Endothelial cell of umbilical vein (primary cell): ENCODE measurements around the gene DHX40. TPM values are rescaled to one million over a fixed set of nuclear protein-coding genes. Genes with fewer than 3 reads are reported as not detected.

Source experiments
- BruUV-seq: library from RNA; stranded (reverse); fragments of 400-500 nt; replicated peaks from 2 replicates; lab custom pipeline; 2021; lab: Mats Ljungman, UMichigan
- CTCF ChIA-PET: fragments of 300-600, 350-600 bp; sonication (Branson Sonifier 250); formaldehyde crosslinking; loops from one replicate; lab custom pipeline; 2021; ENCODE audit warnings: antibody characterized with exemption, inconsistent platforms; lab: Charles Lee
- POLR2A ChIA-PET: fragments of 300-600, 350-600 bp; sonication (Branson Sonifier 250); formaldehyde crosslinking; loops from one replicate; lab custom pipeline; 2021; ENCODE audit warnings: antibody characterized with exemption, inconsistent platforms; lab: Charles Lee
- DNase-seq: peaks from one replicate; pipeline ENCODE4 v3.0.0-alpha.2; 2011; ENCODE audit warnings: low read depth, low spot score
- FAIRE-seq: peaks from 2 replicates; lab custom pipeline; 2011; peaks lifted over from hg19 to GRCh38; lab: Jason Lieb, UNC
- H2AFZ ChIP-seq: 2 replicates; pipeline ENCODE4 v1.6.0; 2012; ENCODE audit warnings: low read depth, low read length, control low read depth, inconsistent platforms
- H3K27ac ChIP-seq: 2 replicates; pipeline ENCODE4 v1.5.1; 2011; ENCODE audit warnings: low read depth, mild to moderate bottlenecking, control low read depth, low read length, moderate library complexity; ENCODE audit not compliant: insufficient read depth
- H3K27me3 ChIP-seq, 2 experiments: 2 replicates each; pipeline versions ENCODE4 v1.6.0 to v1.6.1; 2011; ENCODE audit warnings: low read length in 2 of 2, mixed read lengths in 1 of 2; ENCODE audit not compliant: control insufficient read depth in 2 of 2, insufficient read depth in 2 of 2
- H3K36me3 ChIP-seq, 2 experiments: 2 replicates in 1 of 2; 3 replicates in 1 of 2; pipeline ENCODE4 v1.5.1; 2011; ENCODE audit warnings: low read length in 2 of 2, mild to moderate bottlenecking in 1 of 2, moderate library complexity in 1 of 2; ENCODE audit not compliant: control insufficient read depth in 2 of 2, insufficient read depth in 2 of 2; ENCODE audit errors: extremely low read depth in 1 of 2
- H3K4me1 ChIP-seq: 3 replicates; pipeline ENCODE4 v1.5.1; 2011; ENCODE audit warnings: mild to moderate bottlenecking, low read length; ENCODE audit not compliant: control insufficient read depth, insufficient read depth; ENCODE audit errors: extremely low read depth
- H3K4me2 ChIP-seq: 2 replicates; pipeline ENCODE4 v1.6.1; 2011; ENCODE audit warnings: low read length, control low read depth, mixed read lengths; ENCODE audit not compliant: insufficient read depth
- H3K4me3 ChIP-seq, 3 experiments: fragments of 200-600 bp in 1 of 3; sonication (generic), shearing (Covaris generic) in 1 of 3; replicated peaks in 1 of 3; 2 replicates each; pipeline ENCODE4 v1.5.1; 2011 to 2016; ENCODE audit warnings: control low read depth in 3 of 3, low read length in 3 of 3, mild to moderate bottlenecking in 2 of 3, inconsistent platforms in 1 of 3, low read depth in 1 of 3, moderate library complexity in 1 of 3; ENCODE audit not compliant: insufficient read depth in 1 of 3
- H3K79me2 ChIP-seq: 2 replicates; pipeline ENCODE4 v1.6.0; 2012; ENCODE audit warnings: low read length, inconsistent platforms; ENCODE audit not compliant: control insufficient read depth, insufficient read depth
- H3K9ac ChIP-seq: replicated peaks from 2 replicates; pipeline ENCODE3; 2011; ENCODE audit warnings: low read length, control low read depth; ENCODE audit not compliant: insufficient read depth; ENCODE audit errors: extremely low read depth
- H3K9me1 ChIP-seq: replicated peaks from 3 replicates; pipeline ENCODE4 v1.6.0; 2011; ENCODE audit warnings: mild to moderate bottlenecking, low read length; ENCODE audit not compliant: control insufficient read depth, insufficient read depth; ENCODE audit errors: extremely low read depth
- H3K9me3 ChIP-seq: replicated peaks from 2 replicates; pipeline ENCODE4 v1.5.1; 2012; ENCODE audit warnings: low read length, inconsistent platforms; ENCODE audit not compliant: control insufficient read depth, insufficient read depth
- H4K20me1 ChIP-seq: replicated peaks from 2 replicates; pipeline ENCODE3; 2011; ENCODE audit warnings: mild to moderate bottlenecking, low read length; ENCODE audit not compliant: control insufficient read depth, insufficient read depth; ENCODE audit errors: extremely low read depth
- EZH2 ChIP-seq: IDR thresholded peaks from 2 replicates; pipeline ENCODE4 v1.6.1; 2012; ENCODE audit warnings: borderline replicate concordance, low read depth, mild to moderate bottlenecking, moderate library complexity, low read length, inconsistent platforms; ENCODE audit not compliant: severe bottlenecking
- FOS ChIP-seq: IDR thresholded peaks from 2 replicates; pipeline ENCODE4 v1.6.1; 2011; ENCODE audit warnings: mild to moderate bottlenecking, low read length, moderate library complexity, borderline replicate concordance; ENCODE audit not compliant: insufficient read depth
- GATA2 ChIP-seq: IDR thresholded peaks from 2 replicates; pipeline ENCODE4 v1.7.0; 2011; ENCODE audit warnings: low read depth, mild to moderate bottlenecking, moderate library complexity, mixed read lengths, low read length; ENCODE audit not compliant: insufficient read length, insufficient read depth
- JUN ChIP-seq: IDR thresholded peaks from 2 replicates; pipeline ENCODE4 v1.6.1; 2011; ENCODE audit warnings: borderline replicate concordance, low read depth; ENCODE audit not compliant: insufficient read length, insufficient read depth
- MYC ChIP-seq: IDR thresholded peaks from one replicate; pipeline ENCODE4 v1.6.1; 2011; ENCODE audit warnings: mild to moderate bottlenecking, low read depth, low read length
- POLR2A ChIP-seq: IDR thresholded peaks from 2 replicates; pipeline ENCODE4 v1.6.1; 2012; ENCODE audit warnings: low read depth, mild to moderate bottlenecking, control low read depth, low read length
- POLR2AphosphoS5 ChIP-seq: IDR thresholded peaks from 2 replicates; pipeline ENCODE4 v1.6.1; 2012; ENCODE audit warnings: low read depth, mild to moderate bottlenecking, control low read depth, low read length, moderate library complexity; ENCODE audit not compliant: insufficient read depth
- dilution Hi-C: fragments of 300-500 bp; cut with MboI; formaldehyde crosslinking; loops from one replicate; pipeline ENCODE4 v1.15.0; 2019; ENCODE audit warnings: low sequenced_read_pairs; ENCODE audit not compliant: extremely low pct_ligation_motif_present
- intact Hi-C: fragments of 100-400 bp; cut with micrococcal nuclease; formaldehyde crosslinking; loops from one replicate; pipeline ENCODE4 v1.10.0; 2022
- polyA plus RNA-seq, 4 experiments: library from polyadenylated mRNA; depleted of rRNA in 3 of 4; stranded (reverse) in 3 of 4; unstranded in 1 of 4; fragments of >200 nt; gene quantifications; 2 replicates each; pipeline versions ENCODE4 v1.2.1 to v1.2.3, GENCODE V29; 2011 to 2012; ENCODE audit warnings: missing spikeins in 1 of 4
- total RNA-seq: library from RNA; stranded (reverse); gene quantifications from 2 replicates; pipeline ENCODE4 v1.2.3, GENCODE V29; 2021
- TF ChIP-seq, protein P1 (sequence below): IDR thresholded peaks from 2 replicates; pipeline ENCODE4 v1.6.1; 2011; ENCODE audit not compliant: insufficient read depth, insufficient read length
- TF ChIP-seq, protein P2 (sequence below), 2 donors: IDR thresholded peaks; 1 replicate in 1 of 2; 2 replicates in 1 of 2; pipeline ENCODE4 v1.5.1; 2011; ENCODE audit warnings: low read length in 2 of 2, mild to moderate bottlenecking in 2 of 2, moderate library complexity in 2 of 2, control low read depth in 1 of 2, inconsistent platforms in 1 of 2, low read depth in 1 of 2; ENCODE audit not compliant: insufficient read depth in 1 of 2; ENCODE audit errors: extremely low read depth in 1 of 2

The DHX40 gene
- total and polyA plus RNA-seq, 2 donors (not counting 3 experiments of a cell fraction or from before 2014, with no cell fraction given): 14.0 to 29.7 TPM

DNA sequence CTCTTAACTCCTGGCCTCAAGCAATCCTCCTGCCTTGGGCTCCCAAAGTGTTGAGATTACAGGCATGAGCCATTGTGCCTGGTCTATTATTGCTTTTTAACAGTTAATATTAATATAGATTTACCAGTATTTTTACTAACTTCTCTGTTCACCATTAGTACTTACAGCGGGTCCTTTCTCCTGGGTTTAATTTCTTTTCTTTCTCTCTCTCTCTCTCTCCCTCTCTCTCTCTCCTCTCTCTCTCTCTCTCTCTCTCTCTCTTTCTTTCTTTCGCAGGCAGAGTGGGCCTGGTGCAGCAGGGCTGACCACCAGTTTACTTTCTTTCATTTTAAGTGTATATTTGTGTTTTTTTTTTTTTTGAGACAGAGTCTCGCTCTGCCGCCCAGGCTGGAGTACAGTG lies 14.7 kb upstream of the DHX40 start:
- no peaks in the 10 kb centered on the region for H3K9me3 ChIP-seq
- no peak for FAIRE-seq
- H4K20me1 ChIP-seq: no peaks in the 10 kb centered on the region
- intact Hi-C loops (no loop called here), dilution Hi-C loops (no loop called here)
- no peak for TF ChIP-seq POLR2AphosphoS5
- TF ChIP-seq, protein P1, sequence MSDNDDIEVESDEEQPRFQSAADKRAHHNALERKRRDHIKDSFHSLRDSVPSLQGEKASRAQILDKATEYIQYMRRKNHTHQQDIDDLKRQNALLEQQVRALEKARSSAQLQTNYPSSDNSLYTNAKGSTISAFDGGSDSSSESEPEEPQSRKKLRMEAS: no peak
- no peak for TF ChIP-seq GATA2
- TF ChIP-seq JUN: no peak
- no peak for TF ChIP-seq POLR2A
- no peak for TF ChIP-seq FOS
- TF ChIP-seq EZH2: no peak
- TF ChIP-seq, protein P2, sequence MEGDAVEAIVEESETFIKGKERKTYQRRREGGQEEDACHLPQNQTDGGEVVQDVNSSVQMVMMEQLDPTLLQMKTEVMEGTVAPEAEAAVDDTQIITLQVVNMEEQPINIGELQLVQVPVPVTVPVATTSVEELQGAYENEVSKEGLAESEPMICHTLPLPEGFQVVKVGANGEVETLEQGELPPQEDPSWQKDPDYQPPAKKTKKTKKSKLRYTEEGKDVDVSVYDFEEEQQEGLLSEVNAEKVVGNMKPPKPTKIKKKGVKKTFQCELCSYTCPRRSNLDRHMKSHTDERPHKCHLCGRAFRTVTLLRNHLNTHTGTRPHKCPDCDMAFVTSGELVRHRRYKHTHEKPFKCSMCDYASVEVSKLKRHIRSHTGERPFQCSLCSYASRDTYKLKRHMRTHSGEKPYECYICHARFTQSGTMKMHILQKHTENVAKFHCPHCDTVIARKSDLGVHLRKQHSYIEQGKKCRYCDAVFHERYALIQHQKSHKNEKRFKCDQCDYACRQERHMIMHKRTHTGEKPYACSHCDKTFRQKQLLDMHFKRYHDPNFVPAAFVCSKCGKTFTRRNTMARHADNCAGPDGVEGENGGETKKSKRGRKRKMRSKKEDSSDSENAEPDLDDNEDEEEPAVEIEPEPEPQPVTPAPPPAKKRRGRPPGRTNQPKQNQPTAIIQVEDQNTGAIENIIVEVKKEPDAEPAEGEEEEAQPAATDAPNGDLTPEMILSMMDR (IDR thresholded peaks at IDR 0.05; ENCODE audit: extremely low read depth in 1 of 2, insufficient read depth in 1 of 2, low read depth in 1 of 2, low read length in 2 of 2): no peak
- no peak for TF ChIP-seq MYC
- no peak overlapping the region for H3K9ac ChIP-seq
- no peak overlapping the region for H3K4me2 ChIP-seq
- DNase-seq: no peak
- no peak overlapping the region for H3K27ac ChIP-seq
- H3K4me1 ChIP-seq: no peaks in the 10 kb centered on the region
- no peak overlapping the region for H3K4me3 ChIP-seq
- ChIA-PET CTCF (no interaction called here), POLR2A (no interaction called here)
- no peak overlapping the region for H2AFZ ChIP-seq
- no peaks in the 10 kb centered on the region for H3K79me2 ChIP-seq
- H3K36me3 ChIP-seq: no peaks in the 10 kb centered on the region
- no TSS peak for BruUV-seq
- H3K27me3 ChIP-seq: peaks cover 0 to 2% of the 10 kb centered on the region in 2 experiments
- no peaks in the 10 kb centered on the region for H3K9me1 ChIP-seq
